Retinal pigment epithelial cell (primary cell): ENCODE results near the gene LCP1.

ENCODE experiments used
- DNase-seq: peaks from one replicate; pipeline ENCODE4 v3.0.0-alpha.2; 2010; ENCODE audit warnings: low read depth
- H3K4me3 ChIP-seq: 2 replicates; pipeline ENCODE4 v1.5.1; 2011; ENCODE audit warnings: mild to moderate bottlenecking, low read length, control low read depth, moderate library complexity
- TF ChIP-seq, protein P1 (sequence below): conservative IDR thresholded peaks from 2 replicates; pipeline ENCODE4 v1.5.1; 2011; ENCODE audit warnings: low read depth, low read length, control low read depth, inconsistent platforms

LCP1 gene

GRCh38 chr13:46210362-46211083 lies 28.5 kb upstream of the LCP1 start:
- no peak for DNase-seq
- H3K4me3 ChIP-seq: no peak overlapping the region
- TF ChIP-seq, protein P1, sequence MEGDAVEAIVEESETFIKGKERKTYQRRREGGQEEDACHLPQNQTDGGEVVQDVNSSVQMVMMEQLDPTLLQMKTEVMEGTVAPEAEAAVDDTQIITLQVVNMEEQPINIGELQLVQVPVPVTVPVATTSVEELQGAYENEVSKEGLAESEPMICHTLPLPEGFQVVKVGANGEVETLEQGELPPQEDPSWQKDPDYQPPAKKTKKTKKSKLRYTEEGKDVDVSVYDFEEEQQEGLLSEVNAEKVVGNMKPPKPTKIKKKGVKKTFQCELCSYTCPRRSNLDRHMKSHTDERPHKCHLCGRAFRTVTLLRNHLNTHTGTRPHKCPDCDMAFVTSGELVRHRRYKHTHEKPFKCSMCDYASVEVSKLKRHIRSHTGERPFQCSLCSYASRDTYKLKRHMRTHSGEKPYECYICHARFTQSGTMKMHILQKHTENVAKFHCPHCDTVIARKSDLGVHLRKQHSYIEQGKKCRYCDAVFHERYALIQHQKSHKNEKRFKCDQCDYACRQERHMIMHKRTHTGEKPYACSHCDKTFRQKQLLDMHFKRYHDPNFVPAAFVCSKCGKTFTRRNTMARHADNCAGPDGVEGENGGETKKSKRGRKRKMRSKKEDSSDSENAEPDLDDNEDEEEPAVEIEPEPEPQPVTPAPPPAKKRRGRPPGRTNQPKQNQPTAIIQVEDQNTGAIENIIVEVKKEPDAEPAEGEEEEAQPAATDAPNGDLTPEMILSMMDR: no peak

- H3K4me3 ChIP-seq: no peak overlapping the region
- DNase-seq: no peak
- TF ChIP-seq, protein P1: no peak
Observed at GRCh38 chr13:46207828-46208227, 25.9 kb upstream of the LCP1 start.

DNA sequence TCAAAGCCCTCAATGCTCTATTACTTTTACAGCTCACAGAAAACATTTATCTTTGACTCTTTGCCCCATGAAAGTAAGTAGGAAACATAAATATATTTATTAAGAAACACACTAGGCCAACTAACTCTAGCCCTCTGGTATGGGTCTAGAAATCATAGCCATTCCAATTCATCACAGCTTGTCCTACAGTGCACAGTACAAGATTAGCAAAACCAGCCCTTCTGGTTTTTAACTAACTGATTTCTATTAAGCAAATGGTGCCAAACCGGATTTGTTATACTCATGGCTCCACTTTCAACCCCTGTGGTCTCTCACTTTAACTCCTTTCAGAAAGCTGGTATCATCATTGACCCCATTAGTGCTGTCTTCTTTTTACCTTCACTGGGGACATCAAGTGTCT lies 24.2 kb upstream of the LCP1 start:
- H3K4me3 ChIP-seq: no peak overlapping the region
- no peak for DNase-seq
- TF ChIP-seq, protein P1: no peak

GRCh38 chr13:46202966-46203365 lies 21.0 kb upstream of the LCP1 start:
- TF ChIP-seq, protein P1: no peak
- no peak for DNase-seq
- no peak overlapping the region for H3K4me3 ChIP-seq

DNA sequence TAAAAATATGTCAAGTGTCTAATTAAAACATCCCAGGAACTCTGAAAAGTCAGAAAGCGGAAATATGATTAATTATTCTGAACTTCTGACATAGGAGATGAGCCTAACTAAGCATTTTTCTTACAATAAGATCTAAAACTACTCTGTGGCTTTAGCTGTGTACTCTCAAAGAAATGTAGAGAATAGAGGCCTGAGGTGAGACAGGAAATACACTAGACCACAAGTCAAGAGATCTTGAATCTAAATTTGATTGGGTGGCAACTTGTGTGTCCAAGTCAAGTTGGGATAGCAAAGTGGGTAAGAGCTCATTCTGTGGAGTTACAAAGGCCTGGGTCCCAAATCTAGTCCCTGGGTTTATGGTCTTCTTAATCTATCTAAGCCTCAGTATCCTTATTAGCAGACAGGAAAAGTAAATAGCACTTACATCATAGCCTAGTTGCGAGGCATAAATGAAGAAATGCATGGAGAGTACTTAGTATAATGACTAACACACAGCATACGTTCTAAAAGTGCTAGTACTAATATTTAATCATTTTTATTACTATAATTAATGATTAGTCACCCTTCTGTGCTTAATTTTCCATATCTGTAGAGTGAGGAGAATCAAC lies 20.3 kb upstream of the LCP1 start:
- no peak overlapping the region for H3K4me3 ChIP-seq
- DNase-seq: no peak
- TF ChIP-seq, protein P1: no peak

- TF ChIP-seq, protein P1: no peak
Observed at GRCh38 chr13:46198696-46199193, 16.8 kb upstream of the LCP1 start.

GRCh38 chr13:46197299-46198048 lies 15.5 kb upstream of the LCP1 start:
- DNase-seq: no peak
- TF ChIP-seq, protein P1: no peak
- no peak overlapping the region for H3K4me3 ChIP-seq

More at GRCh38 chr13:46198696-46199193, 16.8 kb upstream of the LCP1 start:
- no peak for DNase-seq
- no peak overlapping the region for H3K4me3 ChIP-seq
